Choroid plexus epithelial cell (primary cell): Measurements from ENCODE around the gene MYOCD.

Source experiments
- DNase-seq: peaks from one replicate; pipeline ENCODE4 v3.0.0-alpha.2; 2010; ENCODE audit warnings: low read depth
- H3K4me3 ChIP-seq: 2 replicates; pipeline ENCODE4 v1.5.1; 2011; ENCODE audit warnings: low read depth, mild to moderate bottlenecking, control low read depth, low read length, moderate library complexity
- TF ChIP-seq, protein P1 (sequence below): conservative IDR thresholded peaks from 2 replicates; pipeline ENCODE4 v1.5.1; 2011; ENCODE audit warnings: low read depth, mild to moderate bottlenecking, control low read depth, inconsistent platforms, low read length, moderate library complexity

The MYOCD gene

DNA sequence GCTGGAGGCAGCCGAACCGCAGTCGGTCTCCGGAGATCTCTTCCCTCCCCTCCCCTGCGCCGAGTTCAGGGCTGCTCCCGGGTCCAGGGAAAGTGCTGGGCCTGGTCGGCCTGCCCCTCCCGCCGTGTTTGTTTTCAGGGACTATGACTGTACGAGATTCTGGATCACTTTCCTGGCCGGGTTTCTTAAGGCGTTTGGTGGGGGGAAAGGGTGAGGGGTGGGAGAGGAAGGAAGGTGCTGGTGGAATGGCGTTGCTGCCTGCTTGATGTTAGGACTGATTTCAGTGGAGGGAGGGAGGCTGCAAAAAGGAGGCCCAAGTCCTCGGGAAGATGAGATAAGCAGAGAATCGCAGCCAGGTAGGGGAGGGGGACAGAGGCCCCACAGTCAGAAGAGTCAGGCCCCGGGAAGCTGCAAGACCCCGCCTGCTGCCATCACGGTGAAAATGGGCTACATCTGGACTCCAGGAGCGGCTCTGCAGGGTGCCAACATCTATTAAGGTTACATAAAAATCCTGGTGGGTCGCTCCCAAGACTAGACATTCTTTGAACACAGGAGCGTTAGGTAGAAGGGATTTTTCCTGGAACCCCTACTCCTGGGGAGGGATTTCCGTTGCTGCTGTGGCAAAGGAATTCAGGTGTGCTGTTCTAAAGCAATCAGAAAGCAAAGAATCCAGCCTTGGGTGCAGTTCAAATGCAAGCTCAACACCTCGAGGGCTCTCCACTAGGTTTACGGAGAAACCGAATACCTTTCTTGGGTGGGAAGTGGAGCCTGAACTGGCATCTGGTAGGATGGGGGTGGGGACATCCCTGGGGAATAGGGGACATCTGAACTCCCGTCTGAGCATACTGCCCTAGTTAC is 124.8 kb downstream of the MYOCD start:
- H3K4me3 ChIP-seq, result peak overlapping the region; percentile 63
- TF ChIP-seq, protein P1, sequence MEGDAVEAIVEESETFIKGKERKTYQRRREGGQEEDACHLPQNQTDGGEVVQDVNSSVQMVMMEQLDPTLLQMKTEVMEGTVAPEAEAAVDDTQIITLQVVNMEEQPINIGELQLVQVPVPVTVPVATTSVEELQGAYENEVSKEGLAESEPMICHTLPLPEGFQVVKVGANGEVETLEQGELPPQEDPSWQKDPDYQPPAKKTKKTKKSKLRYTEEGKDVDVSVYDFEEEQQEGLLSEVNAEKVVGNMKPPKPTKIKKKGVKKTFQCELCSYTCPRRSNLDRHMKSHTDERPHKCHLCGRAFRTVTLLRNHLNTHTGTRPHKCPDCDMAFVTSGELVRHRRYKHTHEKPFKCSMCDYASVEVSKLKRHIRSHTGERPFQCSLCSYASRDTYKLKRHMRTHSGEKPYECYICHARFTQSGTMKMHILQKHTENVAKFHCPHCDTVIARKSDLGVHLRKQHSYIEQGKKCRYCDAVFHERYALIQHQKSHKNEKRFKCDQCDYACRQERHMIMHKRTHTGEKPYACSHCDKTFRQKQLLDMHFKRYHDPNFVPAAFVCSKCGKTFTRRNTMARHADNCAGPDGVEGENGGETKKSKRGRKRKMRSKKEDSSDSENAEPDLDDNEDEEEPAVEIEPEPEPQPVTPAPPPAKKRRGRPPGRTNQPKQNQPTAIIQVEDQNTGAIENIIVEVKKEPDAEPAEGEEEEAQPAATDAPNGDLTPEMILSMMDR, result no peak
- no peak for DNase-seq

DNA sequence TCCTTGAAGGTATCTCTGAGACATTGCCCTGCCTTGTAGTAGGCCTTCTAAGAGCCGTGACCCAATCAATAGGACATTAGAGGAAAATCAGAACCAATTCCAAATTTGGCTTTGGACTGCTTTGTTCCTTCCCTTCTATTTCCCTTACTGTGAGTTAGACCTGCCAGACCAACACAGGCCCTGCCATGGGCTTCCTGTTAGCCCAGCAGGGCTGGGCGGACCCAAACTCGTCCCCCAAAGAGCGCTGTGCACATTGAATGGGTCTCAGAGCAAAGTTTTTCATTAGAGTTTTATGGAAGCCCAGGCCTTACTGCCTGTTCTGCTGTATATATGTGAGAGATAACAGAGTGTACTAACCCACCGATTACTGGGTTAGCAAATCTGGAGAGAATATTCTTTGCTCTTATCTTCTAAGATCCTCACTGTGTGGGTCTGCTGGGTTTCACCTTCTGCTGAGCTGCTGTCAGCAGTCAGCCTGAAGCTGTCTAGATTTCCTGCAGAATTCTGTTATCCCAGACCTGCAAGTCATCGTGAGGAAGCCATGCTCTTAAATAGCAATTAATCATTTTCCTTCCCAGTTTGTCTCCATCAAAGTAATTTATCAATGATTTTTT is 129.3 kb downstream of the MYOCD start:
- no peak overlapping the region for H3K4me3 ChIP-seq
- TF ChIP-seq, protein P1, result no peak
- no peak for DNase-seq

DNA sequence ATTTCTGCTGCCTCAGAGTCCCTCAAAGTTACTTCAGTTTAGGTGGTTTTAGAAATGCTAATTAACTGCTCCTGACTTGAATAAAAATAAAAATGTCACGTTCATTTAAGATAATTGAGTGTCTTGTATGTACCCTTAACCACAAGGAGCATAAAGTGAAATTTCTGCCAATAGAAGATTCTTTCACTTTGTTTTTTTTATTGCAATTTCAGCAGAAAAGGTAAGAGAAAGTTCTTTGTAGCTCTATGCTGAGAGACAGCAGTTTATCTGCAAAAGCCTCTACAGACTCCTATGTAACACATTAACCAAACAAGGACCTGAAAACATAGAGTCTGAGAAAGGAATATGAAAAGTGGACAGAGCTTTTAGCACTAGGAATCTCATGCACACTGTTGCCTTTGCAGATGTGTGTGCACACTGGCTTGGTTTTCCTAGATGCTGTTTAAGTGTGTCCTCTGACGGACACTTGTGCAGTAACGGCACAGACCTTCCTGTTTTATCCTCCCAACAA is 135.2 kb downstream of the MYOCD start:
- DNase-seq, result no peak
- TF ChIP-seq, protein P1, result no peak
- H3K4me3 ChIP-seq, result no peak overlapping the region

DNA sequence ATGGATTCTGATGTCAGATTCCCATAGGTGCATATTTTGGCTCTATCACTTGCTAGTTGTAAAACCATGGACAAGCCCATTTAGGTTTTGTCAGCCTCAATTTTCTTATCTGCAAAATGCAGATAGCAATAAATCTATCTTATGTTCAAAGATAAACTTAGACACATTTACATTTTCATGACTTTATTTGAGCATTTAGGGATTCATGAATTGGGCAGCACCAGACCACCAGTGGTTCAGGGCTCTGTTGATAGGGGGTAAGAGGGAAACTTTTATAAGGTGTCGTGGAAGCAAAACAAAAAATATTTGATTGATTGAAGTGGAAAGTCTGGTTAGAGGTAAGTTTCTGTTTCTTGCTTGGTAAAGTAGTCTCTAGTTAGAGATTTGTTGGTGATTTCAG is 140.9 kb downstream of the MYOCD start:
- no peak for DNase-seq
- no peak overlapping the region for H3K4me3 ChIP-seq
- TF ChIP-seq, protein P1, result no peak

DNA sequence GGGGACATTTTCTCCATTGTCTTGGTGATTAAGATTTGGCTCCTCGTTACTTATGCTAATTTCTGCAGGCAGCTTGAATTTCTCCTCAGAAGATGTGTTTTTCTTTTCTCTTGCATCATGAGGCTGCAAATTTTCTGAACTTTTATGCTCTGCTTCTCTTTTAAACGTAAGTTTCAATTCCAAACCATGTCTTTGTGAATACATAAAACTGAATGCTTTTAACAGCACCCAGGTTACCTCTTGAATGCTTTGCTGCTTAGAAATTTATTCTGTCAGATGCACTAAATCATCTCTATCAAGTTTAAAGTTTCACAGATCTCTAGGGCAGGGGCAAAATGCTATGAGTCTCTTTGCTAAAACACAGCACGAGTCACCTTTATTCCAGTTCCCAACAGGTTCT is 143.0 kb downstream of the MYOCD start:
- TF ChIP-seq, protein P1, result no peak
- H3K4me3 ChIP-seq, result no peak overlapping the region
- no peak for DNase-seq

DNA sequence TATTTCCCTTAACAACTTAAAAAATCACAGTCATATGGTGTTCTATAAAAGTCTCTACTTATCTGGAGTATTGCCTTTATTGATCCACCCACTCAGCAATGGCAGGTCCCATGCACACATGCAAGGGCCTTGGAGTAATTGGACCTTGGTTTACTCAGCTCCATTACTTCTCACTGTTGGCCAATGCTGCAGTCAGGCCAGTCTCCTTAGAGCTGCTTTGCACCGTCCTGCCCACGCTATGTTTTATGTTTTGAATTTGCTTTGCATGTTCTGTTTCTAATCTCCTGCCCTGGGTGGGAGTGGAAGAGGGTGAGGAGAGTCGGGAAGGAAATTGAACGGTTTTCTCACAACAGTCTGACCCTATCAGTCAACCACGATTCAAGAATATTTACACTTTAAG is 147.2 kb downstream of the MYOCD start:
- DNase-seq, result peak; percentile 5
- TF ChIP-seq, protein P1, result no peak
- H3K4me3 ChIP-seq, result no peak overlapping the region
